B cell (primary cell): ENCODE measurements around the gene PCDHA8. TPM values are rescaled to one million over a fixed set of nuclear protein-coding genes. Genes with fewer than 3 reads are reported as not detected.

Source experiments
- ATAC-seq: fragments of 200-7000 bp; cut with Tn5 transposase; one replicate; pipeline ENCODE4 v1.10.0; 2021; ENCODE audit warnings: low read depth, mild to moderate bottlenecking, moderate number of reproducible peaks, moderate library complexity
- CTCF ChIA-PET: fragments of 350-600 bp; sonication (Branson Sonifier 250); formaldehyde crosslinking; loops from one replicate; lab custom pipeline; 2021; ENCODE audit warnings: antibody characterized with exemption, inconsistent platforms; lab: Charles Lee
- POLR2A ChIA-PET: fragments of 350-600 bp; sonication (Branson Sonifier 250); formaldehyde crosslinking; loops from one replicate; lab custom pipeline; 2021; ENCODE audit warnings: antibody characterized with exemption; lab: Charles Lee
- DNase-seq: peaks from one replicate; pipeline ENCODE4 v3.0.0; 2013
- H2AFZ ChIP-seq: 2 replicates; pipeline ENCODE4 v1.6.1; 2012; ENCODE audit warnings: mild to moderate bottlenecking, low read depth, low read length; ENCODE audit not compliant: insufficient read depth, poor library complexity, severe bottlenecking
- H3K27ac ChIP-seq, 2 donors: 1 replicate in 1 of 2; 2 replicates in 1 of 2; pipeline ENCODE4 v1.5.1; 2012 to 2013; ENCODE audit warnings: low read length in 2 of 2, mild to moderate bottlenecking in 2 of 2, moderate library complexity in 1 of 2
- H3K27me3 ChIP-seq, 4 experiments: fragments of 200-600 bp in 1 of 4; sonication (generic) in 1 of 4; replicated peaks in 1 of 4; 1 replicate in 2 of 4; 2 replicates in 2 of 4; pipeline versions ENCODE4 v1.6.1 to v1.7.0; 2013 to 2016; ENCODE audit warnings: low read length in 3 of 4, mild to moderate bottlenecking in 2 of 4, mixed read lengths in 1 of 4, moderate library complexity in 1 of 4; ENCODE audit not compliant: insufficient read depth in 4 of 4, control insufficient read depth in 3 of 4; ENCODE audit errors: control extremely low read depth in 1 of 4
- H3K36me3 ChIP-seq, 2 experiments: replicated peaks in 1 of 2; 1 replicate in 1 of 2; 2 replicates in 1 of 2; pipeline versions ENCODE4 v1.6.1 to v1.7.1; 2013; ENCODE audit warnings: low read length in 1 of 2; ENCODE audit not compliant: insufficient read depth in 2 of 2, control insufficient read depth in 1 of 2; ENCODE audit errors: control extremely low read depth in 1 of 2, extremely low read depth in 1 of 2
- H3K4me1 ChIP-seq, 2 donors: fragments of 200-600 bp in 1 of 2; sonication (generic) in 1 of 2; 1 replicate in 1 of 2; 2 replicates in 1 of 2; pipeline versions ENCODE4 v1.5.1 to v1.6.1; 2013 to 2017; ENCODE audit warnings: low read length in 2 of 2; ENCODE audit not compliant: control insufficient read depth in 2 of 2, insufficient read depth in 2 of 2
- H3K4me2 ChIP-seq: replicated peaks from 2 replicates; pipeline ENCODE3; 2012; ENCODE audit warnings: mild to moderate bottlenecking, low read depth, low read length; ENCODE audit not compliant: poor library complexity, severe bottlenecking
- H3K4me3 ChIP-seq, 5 experiments: fragments of 200-600 bp in 1 of 5; sonication (generic) in 1 of 5; 1 replicate in 3 of 5; 2 replicates in 2 of 5; pipeline versions ENCODE4 v1.5.1 to v1.7.0; 2011 to 2016; ENCODE audit warnings: low read length in 4 of 5, mild to moderate bottlenecking in 4 of 5, low read depth in 2 of 5, control low read depth in 1 of 5, moderate library complexity in 1 of 5; ENCODE audit not compliant: insufficient read depth in 1 of 5; ENCODE audit errors: control extremely low read depth in 1 of 5, extremely low read depth in 1 of 5
- H3K79me2 ChIP-seq: fragments of 200-600 bp; sonication (generic); one replicate; pipeline ENCODE4 v1.6.0; 2016; ENCODE audit warnings: low read length; ENCODE audit not compliant: control insufficient read depth, insufficient read depth
- H3K9ac ChIP-seq: fragments of 200-600 bp; sonication (generic); 2 replicates; pipeline ENCODE4 v1.6.1; 2017; ENCODE audit warnings: mild to moderate bottlenecking, low read length, moderate library complexity
- H3K9me3 ChIP-seq, 3 donors: one replicate each; pipeline versions ENCODE4 v1.6.1 to v1.7.1; 2013; ENCODE audit warnings: low read length in 2 of 3; ENCODE audit not compliant: control insufficient read depth in 2 of 3, insufficient read depth in 1 of 3; ENCODE audit errors: control extremely low read depth in 1 of 3
- H4K20me1 ChIP-seq: 2 replicates; pipeline ENCODE4 v1.6.0; 2012; ENCODE audit warnings: mild to moderate bottlenecking, low read length; ENCODE audit not compliant: insufficient read depth, control insufficient read depth, poor library complexity, severe bottlenecking
- H3K27ac Mint-ChIP-seq: one replicate; pipeline ENCODE4 v1.8.0; 2021; ENCODE audit warnings: mixed read lengths
- H3K27me3 Mint-ChIP-seq: one replicate; pipeline ENCODE4 v1.8.0; 2021; ENCODE audit warnings: mixed read lengths
- H3K4me1 Mint-ChIP-seq: one replicate; pipeline ENCODE4 v1.8.0; 2021; ENCODE audit warnings: mixed read lengths
- H3K4me3 Mint-ChIP-seq: one replicate; pipeline ENCODE4 v1.8.0; 2021; ENCODE audit warnings: mixed read lengths
- H3K9me3 Mint-ChIP-seq: one replicate; pipeline ENCODE4 v1.8.0; 2022; ENCODE audit warnings: mixed read lengths; ENCODE audit not compliant: insufficient read depth
- EZH2 ChIP-seq: IDR thresholded peaks from 2 replicates; pipeline ENCODE4 v1.6.1; 2012; ENCODE audit warnings: borderline replicate concordance, low read depth, mild to moderate bottlenecking, moderate library complexity, low read length; ENCODE audit not compliant: insufficient read depth, poor library complexity, severe bottlenecking
- WGBS: methylation state at CpG from one replicate; pipeline ENCODE4 v1.1.5; 2013; ENCODE audit warnings: missing lambda C conversion rate; ENCODE audit not compliant: insufficient coverage; 5-methylcytosine and 5-hydroxymethylcytosine counted together
- intact Hi-C: fragments of 100-400 bp; cut with micrococcal nuclease; formaldehyde crosslinking; loops from one replicate; pipeline ENCODE4 v1.10.0; 2022
- polyA plus RNA-seq: library from polyadenylated mRNA; depleted of rRNA; stranded (reverse); fragments of >200 nt; gene quantifications from 2 replicates; pipeline ENCODE4 v1.2.3, GENCODE V29; 2012
- total RNA-seq, 2 donors: library from RNA; stranded (reverse); fragments of 120-200 nt in 1 of 2; gene quantifications; 1 replicate in 1 of 2; 2 replicates in 1 of 2; pipeline versions ENCODE4 v1.2.3 to v1.2.4, GENCODE V29; 2013 to 2022
- TF ChIP-seq, protein P1 (sequence below): fragments of 200-600 bp; IDR thresholded peaks from one replicate; pipeline ENCODE4 v1.8.0; 2022; ENCODE audit warnings: antibody characterized with exemption, mild to moderate bottlenecking

PCDHA8 gene
- total and polyA plus RNA-seq, 2 donors (not counting 1 experiment from before 2014, with no cell fraction given), result not detected

GRCh38 chr5:140862441-140863295 lies 21.7 kb downstream of the PCDHA8 start:
- TF ChIP-seq EZH2, result no peak
- TF ChIP-seq, protein P1, sequence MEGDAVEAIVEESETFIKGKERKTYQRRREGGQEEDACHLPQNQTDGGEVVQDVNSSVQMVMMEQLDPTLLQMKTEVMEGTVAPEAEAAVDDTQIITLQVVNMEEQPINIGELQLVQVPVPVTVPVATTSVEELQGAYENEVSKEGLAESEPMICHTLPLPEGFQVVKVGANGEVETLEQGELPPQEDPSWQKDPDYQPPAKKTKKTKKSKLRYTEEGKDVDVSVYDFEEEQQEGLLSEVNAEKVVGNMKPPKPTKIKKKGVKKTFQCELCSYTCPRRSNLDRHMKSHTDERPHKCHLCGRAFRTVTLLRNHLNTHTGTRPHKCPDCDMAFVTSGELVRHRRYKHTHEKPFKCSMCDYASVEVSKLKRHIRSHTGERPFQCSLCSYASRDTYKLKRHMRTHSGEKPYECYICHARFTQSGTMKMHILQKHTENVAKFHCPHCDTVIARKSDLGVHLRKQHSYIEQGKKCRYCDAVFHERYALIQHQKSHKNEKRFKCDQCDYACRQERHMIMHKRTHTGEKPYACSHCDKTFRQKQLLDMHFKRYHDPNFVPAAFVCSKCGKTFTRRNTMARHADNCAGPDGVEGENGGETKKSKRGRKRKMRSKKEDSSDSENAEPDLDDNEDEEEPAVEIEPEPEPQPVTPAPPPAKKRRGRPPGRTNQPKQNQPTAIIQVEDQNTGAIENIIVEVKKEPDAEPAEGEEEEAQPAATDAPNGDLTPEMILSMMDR, result no peak
- Histone ChIP-seq H3K79me2 (no peaks in the 10 kb centered on the region), H3K9me3 (peaks cover 0 to 35% (median 0%) of the 10 kb centered on the region in 3 donors), H3K9ac (no peak overlapping the region), H3K4me3 (no peak overlapping the region), H3K4me2 (no peak overlapping the region), H2AFZ (no peak overlapping the region), H4K20me1 (no peaks in the 10 kb centered on the region), H3K27me3 (no peaks in the 10 kb centered on the region), H3K36me3 (no peaks in the 10 kb centered on the region), H3K27ac (no peak overlapping the region), H3K4me1 (no peaks in the 10 kb centered on the region)
- 55% methylated on average over 76 of the region's 76 CpGs for WGBS
- ChIA-PET POLR2A (no interaction called here), CTCF (no interaction called here)
- DNase-seq, result no peak
- no peaks in the 10 kb centered on the region for H3K4me1 Mint-ChIP-seq
- no peak for ATAC-seq
- H3K27me3 Mint-ChIP-seq, result peaks cover 6% of the 10 kb centered on the region
- no peak overlapping the region for H3K4me3 Mint-ChIP-seq
- no peak overlapping the region for H3K27ac Mint-ChIP-seq
- intact Hi-C loops, result no loop called here
- H3K9me3 Mint-ChIP-seq, result no peaks in the 10 kb centered on the region
